Astrocyte (in vitro differentiated cells and primary cell): ENCODE data around the gene RBPMS2.

Experiments
- CTCF ChIP-seq: IDR thresholded peaks from 2 replicates; pipeline ENCODE4 v1.5.1; 2011; ENCODE audit warnings: low read depth, mild to moderate bottlenecking, inconsistent platforms, low read length, moderate library complexity; ENCODE audit not compliant: insufficient read depth
- EZH2 ChIP-seq: IDR thresholded peaks from 2 replicates; pipeline ENCODE4 v1.6.1; 2012; ENCODE audit warnings: mild to moderate bottlenecking, low read length, inconsistent platforms; ENCODE audit not compliant: insufficient read depth

- TF ChIP-seq CTCF (no peak), EZH2 (no peak)
Measured at GRCh38 chr15:64694816-64695215, 80.6 kb downstream of the RBPMS2 start.
